NCI-H1092 treated with DMSO at 0.1 percent for 48 hours (cell line): ENCODE results near the gene ZNF653.
A peak's percentile ranks its signal among the peaks of the same experiment; 100 is the strongest.

Experiments
- DNase-seq: peaks from one replicate; lab custom pipeline; 2025; lab: John Stamatoyannopoulos, UW

The ZNF653 gene

GRCh38 chr19:11513946-11514345 is 8.3 kb upstream of the ZNF653 start:
- no peak for DNase-seq

- no peak for DNase-seq
Measured at GRCh38 chr19:11510444-11510843, 4.8 kb upstream of the ZNF653 start.

GRCh38 chr19:11507370-11508078 is 1.9 kb upstream of the ZNF653 start:
- DNase-seq: no peak

- DNase-seq: no peak
Measured at GRCh38 chr19:11506967-11507366, 1.3 kb upstream of the ZNF653 start.

GRCh38 chr19:11506101-11506555 is 489 bp upstream of the ZNF653 start:
- no peak for DNase-seq

GRCh38 chr19:11505032-11505503 is 571 bp downstream of the ZNF653 start:
- peak; percentile 89 for DNase-seq

- DNase-seq: peak; percentile 43
Measured at GRCh38 chr19:11504502-11505031, 1.1 kb downstream of the ZNF653 start.

GRCh38 chr19:11499890-11500420 is 5.7 kb downstream of the ZNF653 start:
- no peak for DNase-seq

GRCh38 chr19:11499220-11499726 is 6.4 kb downstream of the ZNF653 start:
- no peak for DNase-seq

GRCh38 chr19:11496391-11497163 is 9.1 kb downstream of the ZNF653 start:
- peak; percentile 32 for DNase-seq

GRCh38 chr19:11495885-11496284 is 9.8 kb downstream of the ZNF653 start:
- DNase-seq: no peak

GRCh38 chr19:11495481-11495880 is 10.2 kb downstream of the ZNF653 start:
- DNase-seq: no peak

- DNase-seq: no peak
Measured at GRCh38 chr19:11494634-11495285, 10.9 kb downstream of the ZNF653 start.

GRCh38 chr19:11489378-11489777 is 16.3 kb downstream of the ZNF653 start:
- no peak for DNase-seq

- no peak for DNase-seq
Measured at GRCh38 chr19:11486661-11487503, 18.8 kb downstream of the ZNF653 start.

GRCh38 chr19:11485245-11485837 is 20.3 kb downstream of the ZNF653 start:
- DNase-seq: no peak

GRCh38 chr19:11483366-11484111 is 22.1 kb downstream of the ZNF653 start:
- no peak for DNase-seq

- peak; percentile 84 for DNase-seq
Measured at GRCh38 chr19:11482384-11483050, 23.1 kb downstream of the ZNF653 start.
